ENCODE data around the gene TMX1.

Gene TMX1

DNA sequence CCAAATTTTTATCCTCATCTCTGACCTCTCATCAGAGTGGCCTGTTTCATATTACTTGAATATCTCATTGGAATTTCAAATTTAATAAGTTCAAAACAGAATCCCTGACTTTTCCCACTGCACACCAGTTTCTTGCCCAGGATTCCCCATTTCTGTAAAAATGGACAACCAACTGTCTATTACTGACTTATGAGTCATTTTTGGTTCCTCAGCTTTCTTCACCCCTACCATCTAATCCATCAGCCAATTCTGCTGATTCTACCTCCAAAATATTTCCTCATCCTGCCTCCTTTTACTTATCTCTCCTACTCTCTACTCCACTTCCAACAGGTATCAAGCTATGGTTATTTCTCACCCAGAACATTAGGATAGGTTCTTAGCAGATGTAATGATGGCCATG lies 44.2 kb downstream of the TMX1 start:
- Histone ChIP-seq H3F3A (ENCODE audit: low read depth) (no peaks in the 10 kb centered on the region), H4K20me1 (ENCODE audit: insufficient read depth, low read length, poor library complexity, severe bottlenecking) (no peaks in the 10 kb centered on the region), H3K36me3 (ENCODE audit: insufficient read depth, low read length) (no peaks in the 10 kb centered on the region), H3K4me3 (ENCODE audit: low read length, poor library complexity, severe bottlenecking) (no peak overlapping the region), H3K9me3 (ENCODE audit: insufficient read depth, low read depth, low read length) (no peaks in the 10 kb centered on the region), H3K9ac (ENCODE audit: low read depth, low read length, poor library complexity, severe bottlenecking) (no peak overlapping the region), H3K79me2 (ENCODE audit: insufficient read depth, low read length) (no peaks in the 10 kb centered on the region), H3K4me2 (ENCODE audit: low read depth, low read length, poor library complexity, severe bottlenecking) (no peak overlapping the region), H3K4me1 (ENCODE audit: insufficient read depth, low read length, poor library complexity, severe bottlenecking) (no peaks in the 10 kb centered on the region), H2AFZ (ENCODE audit: low read length) (no peak overlapping the region), H3K27me3 (ENCODE audit: insufficient read depth, low read length, poor library complexity, severe bottlenecking) (no peaks in the 10 kb centered on the region), H3K9me2 (replicated peaks; ENCODE audit: low read depth, low read length) (no peaks in the 10 kb centered on the region)
- TF ChIP-seq CTCF (conservative IDR thresholded peaks at IDR 0.05; ENCODE audit: low read length) (no peak), EZH2phosphoT487 (IDR thresholded peaks at IDR 0.05; ENCODE audit: borderline replicate concordance) (no peak)

GRCh38 chr14:51285120-51285519 lies 45.1 kb downstream of the TMX1 start:
- Histone ChIP-seq H3K4me2 (ENCODE audit: low read depth, low read length, poor library complexity, severe bottlenecking) (no peak overlapping the region), H3K27me3 (ENCODE audit: insufficient read depth, low read length, poor library complexity, severe bottlenecking) (no peaks in the 10 kb centered on the region), H3K4me3 (ENCODE audit: low read length, poor library complexity, severe bottlenecking) (no peak overlapping the region), H3K9ac (ENCODE audit: low read depth, low read length, poor library complexity, severe bottlenecking) (no peak overlapping the region), H4K20me1 (ENCODE audit: insufficient read depth, low read length, poor library complexity, severe bottlenecking) (no peaks in the 10 kb centered on the region), H3K4me1 (ENCODE audit: insufficient read depth, low read length, poor library complexity, severe bottlenecking) (no peaks in the 10 kb centered on the region), H2AFZ (ENCODE audit: low read length) (no peak overlapping the region), H3K9me2 (replicated peaks; ENCODE audit: low read depth, low read length) (no peaks in the 10 kb centered on the region), H3F3A (ENCODE audit: low read depth) (no peaks in the 10 kb centered on the region), H3K79me2 (ENCODE audit: insufficient read depth, low read length) (no peaks in the 10 kb centered on the region), H3K36me3 (ENCODE audit: insufficient read depth, low read length) (no peaks in the 10 kb centered on the region), H3K9me3 (ENCODE audit: insufficient read depth, low read depth, low read length) (no peaks in the 10 kb centered on the region)
- TF ChIP-seq EZH2phosphoT487 (IDR thresholded peaks at IDR 0.05; ENCODE audit: borderline replicate concordance) (no peak), CTCF (conservative IDR thresholded peaks at IDR 0.05; ENCODE audit: low read length) (no peak)

DNA sequence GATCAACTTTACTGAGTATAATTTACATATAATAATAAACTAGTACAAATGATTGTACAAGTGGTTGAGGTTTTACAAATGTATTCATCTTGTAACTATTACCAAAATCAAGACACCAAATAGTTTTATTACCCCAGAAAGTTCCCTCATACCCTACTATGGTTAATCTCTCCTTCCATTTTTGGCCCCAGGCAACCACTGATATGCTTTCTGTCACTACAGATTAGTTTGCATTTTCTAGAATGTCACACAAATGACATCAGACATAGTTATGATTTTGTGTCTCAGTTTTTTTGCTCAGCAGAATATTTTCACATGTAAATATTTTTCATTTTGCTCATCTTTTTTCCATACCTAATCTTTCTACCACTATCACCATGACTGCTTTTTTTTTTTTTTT lies 49.1 kb downstream of the TMX1 start:
- Histone ChIP-seq H2AFZ (ENCODE audit: low read length) (no peak overlapping the region), H3K9me3 (ENCODE audit: insufficient read depth, low read depth, low read length) (no peaks in the 10 kb centered on the region), H3K36me3 (ENCODE audit: insufficient read depth, low read length) (no peaks in the 10 kb centered on the region), H3K4me1 (ENCODE audit: insufficient read depth, low read length, poor library complexity, severe bottlenecking) (no peaks in the 10 kb centered on the region), H3K27me3 (ENCODE audit: insufficient read depth, low read length, poor library complexity, severe bottlenecking) (no peaks in the 10 kb centered on the region), H3K79me2 (ENCODE audit: insufficient read depth, low read length) (no peaks in the 10 kb centered on the region), H3K4me2 (ENCODE audit: low read depth, low read length, poor library complexity, severe bottlenecking) (no peak overlapping the region), H3K9ac (ENCODE audit: low read depth, low read length, poor library complexity, severe bottlenecking) (no peak overlapping the region), H4K20me1 (ENCODE audit: insufficient read depth, low read length, poor library complexity, severe bottlenecking) (no peaks in the 10 kb centered on the region), H3F3A (ENCODE audit: low read depth) (no peaks in the 10 kb centered on the region), H3K4me3 (ENCODE audit: low read length, poor library complexity, severe bottlenecking) (no peak overlapping the region), H3K9me2 (replicated peaks; ENCODE audit: low read depth, low read length) (no peaks in the 10 kb centered on the region)
- no peak for TF ChIP-seq EZH2phosphoT487 (IDR thresholded peaks at IDR 0.05; ENCODE audit: borderline replicate concordance)
- TF ChIP-seq CTCF (conservative IDR thresholded peaks at IDR 0.05; ENCODE audit: low read length) = no peak
